ENCODE results near the gene LCOR.

DNA sequence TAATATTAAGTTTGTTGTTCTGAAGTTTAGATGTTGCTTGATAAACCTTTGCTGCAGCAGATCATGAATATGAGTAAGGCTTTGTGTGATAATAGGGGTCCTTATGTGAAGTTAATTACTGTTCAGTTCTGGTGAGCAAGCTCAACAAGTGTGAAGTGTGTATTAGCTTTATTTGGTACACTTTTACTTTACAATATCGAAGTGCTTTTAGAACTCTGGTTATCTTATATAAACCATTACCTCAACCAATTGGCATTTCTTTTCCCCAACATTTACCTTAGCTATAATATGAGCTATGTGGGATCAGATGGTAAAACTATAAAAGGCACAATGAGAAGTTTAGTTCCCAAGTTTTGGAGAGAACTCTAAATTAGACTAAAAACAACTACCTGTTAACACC lies 127.6 kb downstream of the LCOR start:
- TF ChIP-seq GATA2 (IDR thresholded peaks at IDR 0.05; ENCODE audit: low read depth, low read length) (no peak), GATA3 (IDR thresholded peaks at IDR 0.05; ENCODE audit: low read depth, low read length) (no peak)

Data from SH-SY5Y (cell line).